Lower leg skin (tissue), 4 donors: ENCODE data around the gene ESRP2. TPM values are rescaled to one million over a fixed set of nuclear protein-coding genes. Genes with fewer than 3 reads are reported as not detected.

Experiments
- DNase-seq, 2 donors: peaks; one replicate each; pipeline ENCODE4 v3.0.0-alpha.2; 2019; ENCODE audit warnings: low spot score in 2 of 2
- H3K4me3 ChIP-seq: fragments of 200-600 bp; sonication (generic); 2 replicates; pipeline ENCODE4 v1.5.1; 2017; ENCODE audit warnings: mild to moderate bottlenecking, low read depth; ENCODE audit not compliant: poor library complexity, severe bottlenecking
- POLR2A ChIP-seq, 2 donors: fragments of 450-650 bp; IDR thresholded peaks; one replicate each; pipeline ENCODE4 v1.6.1; 2016 to 2017; ENCODE audit warnings: antibody characterized with exemption in 2 of 2, mild to moderate bottlenecking in 1 of 2, moderate library complexity in 1 of 2
- WGBS, 2 donors: methylation state at CpG; one replicate each; pipeline ENCODE4 v1.1.5; 2018; 5-methylcytosine and 5-hydroxymethylcytosine counted together
- intact Hi-C: fragments of 100-400 bp; cut with DNase I; formaldehyde crosslinking; loops from one replicate; pipeline ENCODE4 v1.15.0; 2023; ENCODE audit warnings: low total_unique reads
- total RNA-seq, 4 donors: library from RNA; depleted of rRNA; stranded (reverse); fragments of >200 nt; gene quantifications; one replicate each; pipeline ENCODE4 v1.1.0, GENCODE V29; 2016
- TF ChIP-seq, protein P1 (sequence below), 3 donors: fragments of 450-650 bp; IDR thresholded peaks; one replicate each; pipeline ENCODE4 v1.5.1; 2016; ENCODE audit warnings: antibody characterized with exemption in 3 of 3, mild to moderate bottlenecking in 3 of 3, moderate library complexity in 2 of 3

Gene ESRP2
- total RNA-seq, 4 donors from 2014 or later, result 84.3 to 120 (median 97.2) TPM

DNA sequence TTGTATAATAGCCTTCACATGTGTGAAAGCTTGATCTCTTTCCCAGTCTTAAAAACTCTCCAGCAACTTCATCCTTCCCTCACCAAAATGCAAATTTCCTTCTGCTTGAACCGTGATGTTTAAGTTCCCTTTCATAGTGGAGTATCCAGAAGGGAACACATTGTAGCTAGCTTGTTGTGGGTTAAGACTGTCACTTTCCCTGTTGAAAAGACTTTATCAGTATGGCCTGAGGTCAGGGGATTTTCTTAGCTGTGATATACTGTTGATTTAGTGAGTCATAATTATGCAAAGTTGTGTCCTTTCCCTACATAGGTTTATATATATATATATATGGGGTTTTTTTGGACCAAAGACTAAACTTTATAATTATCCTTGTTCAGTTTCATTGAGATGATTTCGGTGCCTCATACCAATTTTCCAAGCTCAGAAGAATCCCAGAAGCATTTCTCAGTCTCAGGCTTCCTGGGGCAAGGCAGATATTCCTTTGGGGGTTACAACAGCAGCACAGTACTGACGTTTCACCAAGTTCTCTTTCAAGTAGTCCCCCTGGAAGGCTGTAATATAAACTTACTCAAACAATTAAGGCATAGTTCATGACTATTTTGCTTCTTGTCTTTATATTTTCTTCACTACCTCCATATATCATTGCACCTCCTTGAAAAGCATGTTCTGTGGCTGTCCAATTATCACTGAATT lies 35.7 kb downstream of the ESRP2 start:
- intact Hi-C loops, result no loop called here
- WGBS, 2 donors, result 42 to 47% methylated on average over 3 of the region's 3 CpGs
- no peak for DNase-seq
- H3K4me3 ChIP-seq, result no peak overlapping the region
- TF ChIP-seq, protein P1, sequence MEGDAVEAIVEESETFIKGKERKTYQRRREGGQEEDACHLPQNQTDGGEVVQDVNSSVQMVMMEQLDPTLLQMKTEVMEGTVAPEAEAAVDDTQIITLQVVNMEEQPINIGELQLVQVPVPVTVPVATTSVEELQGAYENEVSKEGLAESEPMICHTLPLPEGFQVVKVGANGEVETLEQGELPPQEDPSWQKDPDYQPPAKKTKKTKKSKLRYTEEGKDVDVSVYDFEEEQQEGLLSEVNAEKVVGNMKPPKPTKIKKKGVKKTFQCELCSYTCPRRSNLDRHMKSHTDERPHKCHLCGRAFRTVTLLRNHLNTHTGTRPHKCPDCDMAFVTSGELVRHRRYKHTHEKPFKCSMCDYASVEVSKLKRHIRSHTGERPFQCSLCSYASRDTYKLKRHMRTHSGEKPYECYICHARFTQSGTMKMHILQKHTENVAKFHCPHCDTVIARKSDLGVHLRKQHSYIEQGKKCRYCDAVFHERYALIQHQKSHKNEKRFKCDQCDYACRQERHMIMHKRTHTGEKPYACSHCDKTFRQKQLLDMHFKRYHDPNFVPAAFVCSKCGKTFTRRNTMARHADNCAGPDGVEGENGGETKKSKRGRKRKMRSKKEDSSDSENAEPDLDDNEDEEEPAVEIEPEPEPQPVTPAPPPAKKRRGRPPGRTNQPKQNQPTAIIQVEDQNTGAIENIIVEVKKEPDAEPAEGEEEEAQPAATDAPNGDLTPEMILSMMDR (IDR thresholded peaks at IDR 0.05), result no peak
- no peak for TF ChIP-seq POLR2A (IDR thresholded peaks at IDR 0.05)

DNA sequence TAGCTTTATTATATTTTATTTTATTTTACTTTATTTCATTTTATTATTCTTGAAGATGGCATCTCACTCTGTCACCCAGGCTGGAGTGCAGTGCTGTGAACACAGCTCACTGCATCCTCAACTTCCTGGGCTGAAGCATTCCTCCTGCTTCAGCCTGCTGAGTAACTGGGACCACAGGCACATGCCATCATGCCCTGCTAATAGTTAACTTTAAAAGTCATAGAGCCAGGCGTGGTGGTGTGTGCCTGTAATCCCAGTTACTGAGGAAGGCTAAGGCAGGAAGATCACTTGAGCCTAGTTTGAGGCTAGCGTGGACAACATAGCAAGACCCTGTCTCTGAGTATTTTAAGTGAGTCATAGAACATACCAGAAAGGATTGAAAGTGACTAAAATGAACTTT lies 38.7 kb downstream of the ESRP2 start:
- intact Hi-C loops, result no loop called here
- 91 to 94% methylated on average over 2 of the region's 2 CpGs for WGBS, 2 donors
- no peak for DNase-seq
- no peak overlapping the region for H3K4me3 ChIP-seq
- no peak for TF ChIP-seq POLR2A (IDR thresholded peaks at IDR 0.05)
- TF ChIP-seq, protein P1 (IDR thresholded peaks at IDR 0.05), result no peak

DNA sequence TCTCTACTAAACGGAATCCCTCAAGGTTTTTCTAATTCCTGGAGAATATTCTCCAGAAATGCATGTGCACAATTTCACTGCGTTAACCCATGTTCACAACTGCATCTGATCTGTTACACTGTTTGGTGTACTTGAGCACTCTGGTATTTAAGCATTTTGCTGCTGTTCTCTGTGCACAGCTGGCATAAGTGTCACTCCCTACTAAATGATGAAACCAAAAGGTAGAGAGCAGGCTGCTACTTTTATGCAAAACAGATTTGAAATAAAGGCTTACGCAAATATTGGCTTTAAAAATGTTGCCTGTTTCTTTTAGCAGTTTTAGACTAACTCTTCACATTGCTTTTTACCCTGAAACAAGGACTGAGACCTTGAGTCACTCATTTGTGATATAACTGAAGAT lies 41.7 kb downstream of the ESRP2 start:
- intact Hi-C loops, result no loop called here
- WGBS, 2 donors, result 86 to 95% methylated on average over 3 of the region's 3 CpGs
- H3K4me3 ChIP-seq, result no peak overlapping the region
- TF ChIP-seq POLR2A (IDR thresholded peaks at IDR 0.05), result no peak
- TF ChIP-seq, protein P1 (IDR thresholded peaks at IDR 0.05), result no peak
- no peak for DNase-seq

DNA sequence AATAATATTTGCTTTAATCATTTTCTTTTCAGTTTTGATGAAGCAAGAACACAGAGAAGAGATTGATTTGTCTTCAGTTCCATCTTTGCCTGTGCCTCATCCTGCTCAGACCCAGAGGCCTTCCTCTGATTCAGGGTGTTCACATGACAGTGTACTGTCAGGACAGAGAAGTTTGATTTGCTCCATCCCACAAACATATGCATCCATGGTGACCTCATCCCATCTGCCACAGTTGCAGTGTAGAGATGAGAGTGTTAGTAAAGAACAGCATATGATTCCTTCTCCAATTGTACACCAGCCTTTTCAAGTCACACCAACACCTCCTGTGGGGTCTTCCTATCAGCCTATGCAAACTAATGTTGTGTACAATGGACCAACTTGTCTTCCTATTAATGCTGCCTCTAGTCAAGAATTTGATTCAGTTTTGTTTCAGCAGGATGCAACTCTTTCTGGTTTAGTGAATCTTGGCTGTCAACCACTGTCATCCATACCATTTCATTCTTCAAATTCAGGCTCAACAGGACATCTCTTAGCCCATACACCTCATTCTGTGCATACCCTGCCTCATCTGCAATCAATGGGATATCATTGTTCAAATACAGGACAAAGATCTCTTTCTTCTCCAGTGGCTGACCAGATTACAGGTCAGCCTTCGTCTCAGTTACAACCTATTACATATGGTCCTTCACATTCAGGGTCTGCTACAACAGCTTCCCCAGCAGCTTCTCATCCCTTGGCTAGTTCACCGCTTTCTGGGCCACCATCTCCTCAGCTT lies 45.0 kb downstream of the ESRP2 start:
- intact Hi-C loops, result no loop called here
- DNase-seq, result no peak
- 93 to 95% methylated on average over 2 of the region's 2 CpGs for WGBS, 2 donors
- no peak for TF ChIP-seq POLR2A (IDR thresholded peaks at IDR 0.05)
- TF ChIP-seq, protein P1 (IDR thresholded peaks at IDR 0.05), result no peak
- H3K4me3 ChIP-seq, result no peak overlapping the region

DNA sequence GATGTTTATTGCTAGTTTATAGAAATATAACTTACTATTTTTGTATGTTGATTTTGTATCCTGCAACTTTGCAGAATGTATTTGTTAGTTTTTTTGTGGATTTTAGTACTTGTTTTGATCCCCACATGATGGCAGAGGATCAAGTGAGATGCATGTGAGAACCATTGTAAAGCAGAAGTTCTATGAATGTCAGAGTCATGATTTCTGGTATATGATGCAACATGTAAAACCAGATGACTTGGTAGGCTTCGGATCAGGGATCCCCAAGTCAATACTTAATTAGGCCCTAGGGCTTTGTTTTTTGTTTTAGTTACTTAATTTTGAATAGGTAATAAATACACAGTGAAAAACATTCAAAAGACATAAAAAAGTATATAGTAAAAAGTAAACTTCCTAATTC lies 45.8 kb downstream of the ESRP2 start:
- no peak for TF ChIP-seq POLR2A (IDR thresholded peaks at IDR 0.05)
- TF ChIP-seq, protein P1 (IDR thresholded peaks at IDR 0.05), result no peak
- intact Hi-C loops, result no loop called here
- H3K4me3 ChIP-seq, result no peak overlapping the region
- 55 to 61% methylated on average over 1 of the region's 1 CpG for WGBS, 2 donors
- no peak for DNase-seq
